Inflammatory macrophage (primary cell): ENCODE measurements around the gene GPR62.
"Not testable (repeated sequence)": the region's sequence is repeated elsewhere in the genome, so short reads cannot be mapped to it uniquely, and the experiment has no call there.

Source experiments
- DNase-seq, 2 donors: peaks; one replicate each; pipeline ENCODE4 v3.0.0-alpha.2; 2020 to 2022
- total RNA-seq, 18 experiments: gene quantifications; one replicate each; lab custom pipeline; 2026; ENCODE audit warnings: mixed read lengths in 6 of 18, inconsistent platforms in 2 of 18; lab: John Stamatoyannopoulos, UW

Gene GPR62, protein sequence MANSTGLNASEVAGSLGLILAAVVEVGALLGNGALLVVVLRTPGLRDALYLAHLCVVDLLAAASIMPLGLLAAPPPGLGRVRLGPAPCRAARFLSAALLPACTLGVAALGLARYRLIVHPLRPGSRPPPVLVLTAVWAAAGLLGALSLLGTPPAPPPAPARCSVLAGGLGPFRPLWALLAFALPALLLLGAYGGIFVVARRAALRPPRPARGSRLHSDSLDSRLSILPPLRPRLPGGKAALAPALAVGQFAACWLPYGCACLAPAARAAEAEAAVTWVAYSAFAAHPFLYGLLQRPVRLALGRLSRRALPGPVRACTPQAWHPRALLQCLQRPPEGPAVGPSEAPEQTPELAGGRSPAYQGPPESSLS
- 0 to 0.16 (median 0) reads per million in 18 experiments for total RNA-seq

DNA sequence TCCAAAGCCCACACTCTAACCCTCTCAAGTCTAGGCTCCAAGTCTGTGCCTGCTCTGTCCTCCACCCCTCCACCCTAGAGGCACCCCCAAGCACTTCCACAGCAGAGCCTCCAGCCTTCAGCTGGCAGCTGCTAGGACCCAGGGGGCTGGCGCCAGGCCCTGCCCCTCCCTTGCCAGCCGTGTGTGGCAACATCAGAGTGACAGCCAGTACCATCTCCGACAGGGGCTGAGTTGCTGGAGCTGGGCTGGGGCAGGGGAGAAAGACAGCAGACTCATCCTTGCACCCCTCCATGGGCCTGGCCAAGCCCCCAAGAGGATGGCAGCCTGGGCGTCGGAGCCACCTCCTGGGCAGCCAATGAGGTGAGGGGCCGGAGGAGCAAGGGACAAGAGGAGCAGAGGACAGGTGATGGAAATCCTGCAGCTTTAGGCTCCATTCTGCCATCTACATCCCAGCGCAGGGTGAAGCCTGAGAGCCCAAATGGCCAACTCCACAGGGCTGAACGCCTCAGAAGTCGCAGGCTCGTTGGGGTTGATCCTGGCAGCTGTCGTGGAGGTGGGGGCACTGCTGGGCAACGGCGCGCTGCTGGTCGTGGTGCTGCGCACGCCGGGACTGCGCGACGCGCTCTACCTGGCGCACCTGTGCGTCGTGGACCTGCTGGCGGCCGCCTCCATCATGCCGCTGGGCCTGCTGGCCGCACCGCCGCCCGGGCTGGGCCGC lies at the start of gene GPR62:
TSS of gene GPR62 (plus strand) at position 207 of the 718 bp plus-strand sequence. CDS start at position 479, 272 bp downstream.
- DNase-seq: no peak

DNA sequence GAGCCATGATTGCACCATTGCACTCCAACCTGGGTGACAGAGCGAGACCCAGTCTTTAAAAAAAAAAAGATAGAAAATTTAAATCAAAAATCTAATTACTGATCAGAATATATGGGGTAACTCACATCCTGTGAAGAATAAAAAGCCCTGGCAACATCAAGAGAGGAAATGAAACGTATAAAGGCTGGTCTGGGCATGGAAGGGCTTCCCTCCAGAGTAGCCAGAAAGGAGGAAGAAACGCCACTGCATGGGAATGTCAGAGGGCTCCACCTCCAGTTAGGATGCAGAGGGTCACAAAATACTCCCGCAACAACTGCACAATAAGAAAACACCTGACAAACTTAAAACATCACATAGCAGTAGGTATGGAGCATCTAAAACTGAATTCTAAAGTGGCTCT lies 47.2 kb upstream of the GPR62 start:
- no peak for DNase-seq

DNA sequence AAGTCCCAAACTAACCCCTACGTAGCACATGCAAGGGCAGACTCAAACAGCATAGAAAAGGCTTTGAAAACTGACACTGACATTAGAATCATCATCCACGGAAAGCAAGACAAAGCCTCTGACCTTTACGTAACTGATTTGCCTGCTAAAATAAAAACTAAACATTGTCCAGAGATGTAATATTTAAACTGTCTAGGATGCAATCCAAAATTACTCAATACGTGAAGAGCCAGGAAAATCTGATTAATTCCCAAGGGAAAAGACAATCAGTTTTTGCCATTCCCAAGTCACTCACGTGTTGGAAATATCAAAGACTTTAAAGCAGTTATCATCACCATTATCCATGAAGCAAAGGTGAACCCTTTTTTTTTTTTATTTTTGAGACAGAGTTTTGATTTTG lies 38.8 kb upstream of the GPR62 start:
- DNase-seq: no peak

DNA sequence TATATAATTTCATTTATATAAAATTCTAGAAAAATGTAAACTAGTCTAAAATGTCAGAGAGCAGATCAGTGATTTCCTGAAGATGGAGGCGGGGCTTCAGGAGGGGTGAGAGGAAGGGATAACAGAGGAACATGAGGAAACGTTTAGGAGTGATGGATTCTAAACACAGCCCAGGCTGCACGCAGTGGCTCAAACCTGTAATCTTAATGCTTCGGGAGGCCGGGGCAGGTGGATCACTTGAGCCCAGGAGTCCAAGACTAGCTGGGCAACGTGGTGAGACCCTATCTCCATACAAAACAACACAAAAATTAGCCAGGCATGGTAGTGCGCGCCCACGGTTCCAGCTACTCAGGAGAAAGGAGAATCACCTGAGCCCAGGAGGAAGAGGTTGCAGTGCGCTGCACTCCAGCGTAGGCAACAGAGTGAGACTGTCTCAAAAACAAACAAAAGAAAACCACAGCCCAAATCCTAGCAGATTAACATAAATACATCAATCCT lies 34.1 kb upstream of the GPR62 start:
- DNase-seq: no peak

DNA sequence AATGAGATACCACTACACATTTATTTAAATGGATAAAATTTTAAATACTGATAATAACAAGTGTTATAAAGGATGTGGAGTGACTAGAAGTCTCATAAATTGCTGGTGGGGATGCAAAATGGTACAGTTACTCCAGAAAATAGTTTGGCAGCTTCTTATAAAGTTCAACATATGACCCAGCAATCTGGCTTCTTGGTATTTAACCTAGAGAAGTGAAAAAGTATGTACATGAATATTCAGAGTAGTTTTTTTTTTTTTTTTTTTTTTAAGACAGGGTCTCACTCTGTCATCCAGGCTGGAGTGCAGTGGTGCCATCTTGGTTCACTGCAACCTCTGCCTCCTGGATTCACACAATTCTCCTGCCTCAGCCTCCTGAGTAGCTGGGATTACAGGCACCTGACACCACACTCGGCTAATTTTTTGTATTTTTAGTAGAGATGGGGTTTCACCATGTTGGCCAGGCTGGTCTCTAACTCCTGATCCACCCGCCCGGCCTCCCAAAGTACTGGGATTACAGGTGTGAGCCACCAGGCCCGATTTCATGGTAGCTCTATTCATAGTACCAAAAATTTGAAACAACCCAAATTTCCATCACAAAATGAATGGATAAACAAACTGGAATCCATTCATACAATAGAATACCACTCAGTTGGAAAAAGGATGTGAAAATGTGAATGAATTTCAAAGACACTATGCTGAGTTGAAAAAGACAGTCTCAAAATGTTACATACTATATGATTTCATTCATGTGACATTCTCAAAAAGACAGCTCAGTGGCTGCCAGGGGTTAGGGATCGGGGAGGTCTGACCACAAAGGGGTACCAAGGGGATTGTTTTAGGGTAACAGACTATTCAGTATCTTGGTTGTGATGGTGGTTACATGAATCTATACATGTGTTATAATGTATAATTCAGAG lies 27.9 kb upstream of the GPR62 start:
- no peak for DNase-seq

DNA sequence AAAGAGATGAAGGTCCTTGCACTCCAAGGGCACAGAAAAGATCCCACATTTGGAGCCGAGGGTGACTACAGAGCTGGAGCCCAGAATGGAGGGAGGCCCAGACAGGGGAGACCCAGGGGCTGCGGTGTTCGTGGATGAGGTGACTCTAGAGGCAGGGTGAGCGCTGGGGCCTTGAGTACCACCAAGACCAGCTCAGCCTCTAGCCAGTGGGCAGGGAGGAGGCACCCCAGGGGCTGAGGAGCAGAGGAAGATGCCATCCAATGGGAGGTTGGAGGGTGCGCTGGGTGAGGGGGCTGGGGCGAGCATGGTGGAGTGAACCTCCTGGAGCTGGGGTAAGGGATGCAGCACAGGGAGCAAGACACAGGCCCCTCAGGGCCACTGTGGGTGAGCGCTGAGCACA lies 26.7 kb upstream of the GPR62 start:
- DNase-seq: no peak

DNA sequence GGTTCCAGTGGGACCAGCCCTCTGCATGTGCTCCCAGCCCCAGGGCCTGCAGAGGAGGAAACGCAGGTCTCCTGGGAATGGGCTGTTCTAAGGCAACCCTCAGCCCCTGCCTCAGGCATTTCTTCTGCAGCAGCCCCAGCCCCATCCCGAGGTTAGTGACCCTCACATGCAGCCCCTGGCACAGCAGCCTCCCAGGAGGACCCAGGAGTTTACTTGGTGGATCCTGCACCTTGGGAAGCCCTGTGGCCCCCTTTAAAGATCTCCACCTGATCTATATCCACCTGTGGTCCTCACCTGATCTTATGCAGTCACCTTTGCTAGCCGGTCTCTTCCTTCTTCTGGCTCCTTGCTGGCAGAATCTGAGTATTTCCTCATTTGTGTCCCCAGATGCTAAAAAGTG lies 26.2 kb upstream of the GPR62 start:
- DNase-seq: not testable (repeated sequence)

DNA sequence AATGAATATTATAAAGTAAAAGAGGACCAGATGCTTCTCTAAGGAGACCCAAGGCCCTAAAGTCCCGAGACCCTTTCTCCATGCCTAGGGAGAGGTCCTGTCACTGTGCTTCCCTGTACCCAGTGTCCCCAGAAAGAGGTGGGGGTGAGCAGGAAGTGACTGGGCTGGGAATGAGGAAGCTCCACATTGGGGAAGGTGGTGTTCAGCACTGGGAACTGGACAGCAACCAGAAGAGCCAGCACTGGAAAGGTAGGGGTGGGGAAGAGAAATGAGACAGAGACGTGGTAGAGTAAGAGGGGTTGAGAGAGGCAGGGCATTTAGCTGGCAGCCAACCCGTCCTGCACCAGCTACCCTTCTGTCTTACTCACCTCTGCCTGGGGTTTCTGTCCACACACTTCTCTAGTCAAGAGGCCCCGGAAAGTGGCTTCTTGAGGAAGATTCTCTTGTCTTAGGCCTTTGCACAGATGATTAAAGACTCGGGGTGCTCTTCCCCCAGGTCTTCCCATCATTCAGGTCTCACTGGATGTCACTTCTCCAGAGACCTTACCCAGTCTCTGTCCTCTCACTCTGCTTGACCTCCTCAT lies 25.7 kb upstream of the GPR62 start:
- peak; percentile 10 to 59 for DNase-seq

DNA sequence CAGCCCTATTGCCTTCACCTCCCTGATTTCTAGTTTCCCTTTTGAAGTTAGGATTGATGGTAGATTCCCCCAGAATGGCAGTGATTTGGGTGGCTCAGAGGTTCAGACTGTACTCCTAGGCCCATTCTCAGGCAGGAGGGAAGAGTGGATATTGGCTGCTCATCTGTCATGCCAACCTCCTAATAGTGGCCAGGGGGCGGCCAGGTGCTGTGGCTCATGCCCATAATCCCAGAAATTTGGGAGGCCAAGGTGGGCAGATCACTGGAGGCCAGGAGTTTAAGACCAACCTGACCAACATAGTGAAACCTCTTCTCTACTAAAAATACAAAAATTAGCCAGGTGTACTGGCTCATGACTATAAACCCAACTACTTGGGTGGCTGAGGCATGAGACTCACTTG lies 24.7 kb upstream of the GPR62 start:
- no peak for DNase-seq

DNA sequence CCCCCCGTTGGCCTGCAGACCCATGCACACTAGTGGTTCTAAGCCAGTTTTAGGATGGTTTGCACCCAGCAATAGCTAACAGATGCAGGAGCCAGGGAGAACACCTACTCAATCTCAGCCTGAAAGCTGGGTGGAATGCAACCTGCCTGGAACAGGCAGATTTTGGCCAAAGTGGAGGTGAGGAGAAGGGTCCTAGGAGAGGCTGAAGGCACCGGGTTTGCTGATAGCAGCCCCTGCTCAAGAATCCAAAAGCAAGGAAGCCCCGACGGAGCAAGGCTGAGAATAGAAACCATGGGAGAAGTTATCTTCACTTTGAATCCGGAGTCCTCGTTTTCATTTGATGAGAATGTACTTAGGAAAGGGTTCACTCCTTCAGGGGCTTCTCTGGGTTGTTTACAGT lies 23.4 kb upstream of the GPR62 start:
- no peak for DNase-seq

DNA sequence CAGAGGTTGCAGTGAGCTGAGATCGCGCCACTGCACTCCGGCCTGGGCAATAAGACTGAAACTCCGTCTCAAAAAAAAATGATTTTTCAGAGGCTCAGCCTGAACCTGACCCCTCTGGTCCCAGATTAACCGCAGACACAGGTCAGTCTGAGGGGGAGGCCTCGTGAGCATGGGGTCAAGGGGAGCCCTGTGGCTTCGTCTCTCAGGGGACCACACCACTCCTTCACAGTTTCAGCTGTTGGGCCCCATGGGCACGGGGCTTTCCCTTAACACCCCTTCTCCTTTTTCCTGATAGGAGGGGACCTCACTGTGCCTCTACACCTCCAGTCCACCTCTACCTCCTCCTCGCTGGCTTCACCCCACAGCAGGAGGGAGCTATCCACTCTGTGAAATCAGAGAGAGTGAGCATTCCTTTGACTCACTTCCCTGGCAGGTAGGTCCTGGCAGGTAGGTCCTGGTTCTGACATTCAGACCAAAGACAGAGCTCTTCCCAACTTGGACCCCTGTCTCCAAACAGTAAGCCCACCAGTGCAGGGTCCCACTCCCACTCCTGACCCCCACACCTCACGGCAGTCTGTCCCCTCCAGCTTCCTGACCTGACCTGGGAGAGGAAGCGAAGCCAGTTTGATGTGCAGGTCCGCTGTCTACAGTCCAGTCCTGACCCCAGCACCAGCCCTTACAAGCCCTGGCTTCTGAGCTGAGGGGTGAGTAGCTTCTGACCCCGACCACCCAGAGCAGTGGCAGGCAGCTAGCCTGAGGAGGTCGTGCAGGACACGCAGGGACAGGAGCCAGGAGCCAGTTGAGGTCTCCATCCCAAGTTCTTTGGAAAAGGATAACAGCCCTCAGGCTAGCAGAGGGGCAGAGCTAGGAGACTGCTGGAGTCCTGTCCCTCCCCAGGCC lies 22.5 kb upstream of the GPR62 start:
- DNase-seq: no peak

DNA sequence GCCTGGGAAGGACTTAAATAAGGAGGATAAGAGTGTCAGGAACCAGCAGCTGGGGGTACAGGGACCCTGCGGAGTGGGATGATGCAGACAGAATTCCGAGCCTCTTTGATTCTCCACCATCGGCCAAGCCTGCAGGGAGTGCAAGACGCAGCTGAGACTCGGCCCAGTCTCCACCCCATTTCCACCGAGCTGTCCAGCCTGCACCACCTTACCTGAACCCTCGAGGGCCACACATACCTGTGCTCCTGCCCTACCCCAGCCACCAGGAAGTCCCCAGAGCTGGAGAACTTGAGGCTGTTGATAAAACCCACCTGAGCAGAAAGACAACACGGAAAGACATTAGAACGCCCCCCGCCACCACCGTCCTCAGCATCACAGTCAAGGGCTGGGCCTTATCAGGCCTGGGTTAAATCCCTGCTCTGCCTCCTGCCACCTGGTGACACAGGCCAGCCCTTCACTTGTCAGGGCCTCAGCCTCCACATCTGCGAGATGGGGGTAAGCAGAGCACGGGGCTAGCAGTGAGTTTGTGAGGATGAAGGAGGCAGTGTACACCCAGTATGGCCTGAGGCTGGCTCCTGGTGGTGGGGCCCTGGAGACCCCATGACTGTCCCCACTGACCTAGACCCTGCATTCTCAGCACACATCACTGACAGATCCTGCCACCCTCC lies 21.6 kb upstream of the GPR62 start:
- no peak for DNase-seq

DNA sequence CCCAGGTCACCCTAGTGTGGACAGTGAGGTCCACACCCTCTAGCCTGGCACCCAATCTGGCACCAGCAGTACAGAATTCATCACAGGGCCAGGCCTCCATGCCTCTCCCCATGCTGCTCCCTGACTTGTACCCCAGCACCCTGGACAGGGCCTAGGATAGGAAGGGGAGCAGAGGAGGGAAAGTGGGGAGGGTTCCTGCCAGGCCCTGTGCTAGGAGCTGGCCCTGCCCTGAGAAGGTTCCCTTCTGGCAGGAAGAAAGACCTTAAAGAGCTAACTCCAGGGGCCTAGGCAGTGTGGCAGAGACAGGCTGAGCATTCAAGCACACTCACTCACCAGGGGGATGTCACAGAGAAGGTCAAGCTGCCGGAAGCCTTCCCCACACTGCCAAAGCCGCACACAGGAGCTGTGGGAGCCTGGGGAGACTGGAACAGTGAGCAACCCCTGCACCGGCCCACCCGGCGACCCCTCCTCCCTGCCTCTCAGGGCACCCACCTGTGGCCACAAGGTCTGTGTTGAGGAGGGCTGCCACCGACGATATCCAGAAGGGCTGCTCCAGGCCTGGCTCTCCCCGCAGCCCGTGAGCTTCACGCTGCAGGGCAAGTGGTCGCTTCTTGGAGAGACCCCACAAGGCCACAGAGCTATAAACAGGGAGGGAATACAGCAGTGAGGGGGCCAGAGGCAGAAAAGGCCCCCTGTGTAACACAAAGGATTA lies 20.9 kb upstream of the GPR62 start:
- DNase-seq: no peak

DNA sequence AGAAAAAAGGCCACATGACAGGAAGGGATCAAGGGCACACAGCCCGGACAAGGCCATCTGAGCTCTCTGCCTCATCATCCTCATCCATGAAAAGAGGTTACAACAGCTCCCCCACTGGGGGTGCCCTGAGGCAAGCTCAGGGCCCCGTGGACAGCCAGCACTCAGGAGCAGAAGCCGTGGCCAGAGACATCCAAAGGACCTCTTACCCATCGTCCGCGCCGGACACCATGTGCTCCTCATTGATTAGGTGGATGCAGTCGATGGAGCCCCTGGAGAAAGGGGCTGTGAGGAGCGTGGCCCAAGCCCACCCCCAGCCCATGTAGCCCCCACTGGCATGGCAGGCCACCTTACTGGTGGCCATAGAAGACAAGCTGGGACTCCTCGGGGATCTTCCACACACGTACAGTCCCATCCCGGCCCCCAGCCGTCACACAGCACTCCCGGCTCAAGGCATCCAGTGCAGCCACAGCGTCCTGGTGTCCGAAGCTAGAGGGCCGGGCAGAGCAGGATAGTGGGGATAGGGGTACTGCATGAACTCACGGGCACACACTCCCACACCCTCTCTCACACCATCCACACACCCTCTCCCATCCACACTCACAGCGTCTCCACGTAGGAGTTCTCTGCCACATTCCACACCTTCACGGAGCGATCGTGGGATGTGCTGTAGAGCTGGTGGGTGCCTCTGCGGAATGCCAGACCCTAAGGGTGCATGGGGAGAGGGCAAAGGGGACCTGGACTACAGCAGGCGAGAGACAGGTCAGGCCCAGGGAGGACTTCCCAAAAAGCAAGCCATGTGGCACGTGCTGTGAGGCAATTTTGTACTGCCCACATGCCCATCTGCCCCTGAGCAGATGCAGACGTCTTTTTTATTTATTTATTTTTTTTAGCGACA lies 19.9 kb upstream of the GPR62 start:
- DNase-seq: no peak

DNA sequence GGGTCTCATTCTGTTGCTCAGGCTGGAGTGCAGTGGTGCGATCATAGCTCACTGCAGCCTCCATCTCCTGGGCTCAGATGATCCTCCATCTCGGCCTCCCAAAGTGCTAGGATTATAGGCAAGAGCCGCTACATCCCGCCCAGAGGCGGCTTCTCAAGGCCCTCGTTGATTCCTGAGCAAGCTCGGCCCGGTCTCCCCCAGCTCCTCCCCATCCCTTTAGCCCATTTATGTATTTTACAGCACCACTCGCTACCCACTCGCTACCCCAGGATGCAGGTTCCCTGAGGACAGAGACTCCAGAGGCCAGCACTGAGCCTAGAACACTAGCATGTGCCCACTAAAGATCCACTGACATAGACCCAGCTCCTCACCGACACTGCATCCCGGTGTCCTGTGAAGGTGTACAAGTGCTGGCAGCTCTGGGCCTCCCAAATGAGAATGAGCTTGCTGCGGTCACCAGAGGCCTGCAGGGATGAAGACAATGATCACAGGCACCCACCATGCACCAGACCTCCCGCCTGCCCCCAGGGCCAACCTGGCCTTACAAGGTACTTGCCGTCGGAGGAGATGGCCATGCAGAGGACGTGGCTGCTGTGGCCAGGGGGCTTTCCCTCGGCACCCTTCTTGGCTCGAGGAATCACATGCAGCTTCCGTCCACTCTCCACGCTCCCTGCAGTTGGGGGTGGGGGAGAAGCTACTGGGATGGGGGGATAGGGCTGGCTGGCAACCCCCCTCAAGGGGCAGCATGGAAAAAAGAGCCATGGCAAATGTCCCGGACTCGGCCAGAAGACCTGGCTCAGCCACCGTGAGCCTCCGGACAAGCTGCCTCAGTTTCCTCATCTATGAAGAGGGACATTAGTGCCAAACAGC lies 19.1 kb upstream of the GPR62 start:
- DNase-seq: no peak

DNA sequence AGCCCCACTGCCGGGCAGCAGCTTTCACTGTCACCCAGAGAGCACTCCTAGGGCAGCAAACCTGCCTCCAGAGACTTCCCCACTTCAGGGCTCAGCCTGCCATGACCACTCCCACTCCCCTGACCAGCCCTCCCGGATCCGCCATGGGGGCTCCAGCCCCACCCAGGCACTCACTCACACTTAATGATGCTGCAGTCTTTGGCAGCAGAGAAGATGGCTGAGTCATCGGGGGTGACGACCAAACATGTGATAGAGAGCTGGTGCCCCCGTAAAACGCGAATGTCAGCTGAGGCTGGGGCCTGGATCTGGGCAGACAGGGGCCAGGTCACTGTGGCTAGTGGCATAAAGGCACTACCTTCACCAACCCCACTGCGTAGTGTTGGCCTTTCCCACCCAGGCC lies 18.2 kb upstream of the GPR62 start:
- no peak for DNase-seq

DNA sequence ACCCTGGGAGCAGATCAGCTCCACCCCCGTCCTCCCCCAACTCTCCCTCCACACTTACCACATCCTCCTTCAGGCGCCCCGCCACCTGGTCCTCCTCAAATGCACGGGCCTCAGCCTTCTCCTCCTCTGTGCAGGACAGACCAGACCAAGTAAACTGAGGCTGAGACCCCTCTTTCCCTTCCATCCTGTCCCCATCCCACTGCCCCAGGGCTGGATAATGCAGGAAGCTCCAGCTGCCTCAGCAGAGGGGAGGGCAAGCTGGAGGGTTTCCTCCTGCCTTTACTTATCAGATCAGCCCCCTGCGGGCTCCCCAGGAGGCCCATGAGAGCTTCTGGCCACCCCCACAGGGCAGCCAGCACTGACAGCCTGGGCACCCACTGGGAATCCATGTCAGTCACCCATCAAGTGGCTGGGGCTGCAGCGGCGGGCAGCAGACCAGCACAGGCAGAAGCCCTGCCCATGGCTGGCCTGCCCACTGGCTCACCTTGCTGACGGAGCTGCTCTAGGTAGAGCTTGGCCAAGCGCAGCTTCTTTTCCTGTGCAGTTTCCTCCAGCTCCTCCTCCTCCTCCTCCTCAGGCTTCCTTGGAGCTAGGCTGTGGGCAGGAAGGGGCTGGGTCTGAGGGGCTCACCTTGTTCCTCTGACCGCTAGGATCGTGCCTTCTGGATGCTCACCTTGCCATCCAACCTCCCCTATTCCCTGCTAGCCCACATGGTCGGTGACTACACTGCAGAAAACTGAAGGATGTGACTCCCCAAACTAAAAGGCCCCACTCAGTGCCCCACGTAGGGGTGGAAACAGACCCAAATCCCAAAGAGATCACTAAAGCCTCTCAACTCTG lies 17.4 kb upstream of the GPR62 start:
- DNase-seq: no peak
